IPS DF 6.9 (cell line): ENCODE measurements around the gene KHDC4.

Experiments
- DNase-seq: peaks from one replicate; pipeline ENCODE4 v3.0.0-alpha.2; 2013; ENCODE audit warnings: low read depth, low spot score
- H3K27ac ChIP-seq: one replicate; pipeline ENCODE4 v1.5.1; 2013; ENCODE audit warnings: low read length, control low read depth
- H3K27me3 ChIP-seq: 2 replicates; pipeline ENCODE4 v1.6.1; 2013; ENCODE audit warnings: mild to moderate bottlenecking, low read length; ENCODE audit not compliant: control insufficient read depth, insufficient read depth
- H3K36me3 ChIP-seq: 2 replicates; pipeline ENCODE4 v1.6.1; 2013; ENCODE audit warnings: low read length; ENCODE audit not compliant: control insufficient read depth, insufficient read depth
- H3K4me1 ChIP-seq: 2 replicates; pipeline ENCODE4 v1.6.1; 2013; ENCODE audit warnings: low read length; ENCODE audit not compliant: control insufficient read depth, insufficient read depth
- H3K4me3 ChIP-seq: 2 replicates; pipeline ENCODE4 v1.5.1; 2013; ENCODE audit warnings: mild to moderate bottlenecking, low read length
- H3K9me3 ChIP-seq: 2 replicates; pipeline ENCODE4 v1.6.1; 2013; ENCODE audit warnings: low read length, inconsistent platforms; ENCODE audit not compliant: control insufficient read depth, insufficient read depth
- WGBS: extraction: QIAGEN DNeasy Blood & Tissue Kit; methylation state at CpG from one replicate; pipeline ENCODE4 v1.1.7; 2013; ENCODE audit warnings: mixed read lengths, missing lambda C conversion rate; ENCODE audit not compliant: insufficient read length, insufficient coverage; 5-methylcytosine and 5-hydroxymethylcytosine counted together

KHDC4 gene

DNA sequence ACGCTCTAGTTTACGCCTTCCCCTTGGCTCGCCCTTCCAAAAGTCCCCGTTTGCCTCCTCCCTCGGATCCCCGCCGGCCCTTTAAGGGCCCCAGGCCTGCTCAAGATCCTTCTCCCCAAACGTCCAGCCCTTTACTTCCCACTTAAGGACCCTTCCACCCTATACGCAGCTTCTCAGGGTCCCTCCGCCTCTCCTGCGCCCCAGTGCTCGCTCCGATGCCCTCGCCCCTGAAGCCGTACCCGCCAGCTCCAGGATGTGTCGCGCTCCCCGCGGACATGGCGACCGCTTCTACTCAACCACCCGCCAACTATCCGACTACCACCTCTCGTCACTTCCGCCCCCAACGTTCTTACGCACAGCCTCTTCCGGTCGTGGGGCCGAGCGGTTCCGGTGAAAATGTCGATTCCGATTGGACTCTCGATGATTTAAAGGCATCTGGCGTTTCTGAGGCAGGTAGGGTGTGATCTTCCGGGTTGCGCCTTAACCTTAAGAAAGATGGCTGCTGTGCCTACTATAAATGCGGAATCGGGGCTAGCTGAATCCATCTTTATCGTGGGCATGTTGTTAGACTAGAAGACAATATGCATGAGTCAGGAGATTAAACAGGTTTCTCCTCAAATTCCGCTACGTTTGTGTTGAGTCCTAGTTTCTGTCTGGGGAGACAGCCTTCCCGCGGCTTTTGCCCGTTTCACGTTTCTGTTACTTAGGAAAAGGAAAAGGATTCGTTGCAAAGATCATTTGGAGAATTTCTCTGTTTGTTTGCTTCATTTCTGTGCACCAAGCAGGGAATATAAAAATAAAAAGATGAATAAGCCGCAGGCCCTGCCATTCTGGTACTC lies at the start of gene KHDC4:
Gene KHDC4 (minus strand): TSS at position 317 of the 839 bp plus-strand sequence. CDS start 40 bp downstream, at position 277.
- H3K27me3 ChIP-seq = no peaks in the 10 kb centered on the region
- H3K4me3 ChIP-seq = peak within 1 kb of the TSS; percentile 95
- no peaks in the 10 kb centered on the region for H3K9me3 ChIP-seq
- WGBS = 100% methylated on average over 1 of the region's 50 CpGs
- peaks cover 5% of the 10 kb centered on the region; the same call in 1 of the 2 replicates for H3K36me3 ChIP-seq
- H3K4me1 ChIP-seq = no peaks in the 10 kb centered on the region
- H3K27ac ChIP-seq = no peak within 1 kb of the TSS
- DNase-seq = peak; percentile 100

DNA sequence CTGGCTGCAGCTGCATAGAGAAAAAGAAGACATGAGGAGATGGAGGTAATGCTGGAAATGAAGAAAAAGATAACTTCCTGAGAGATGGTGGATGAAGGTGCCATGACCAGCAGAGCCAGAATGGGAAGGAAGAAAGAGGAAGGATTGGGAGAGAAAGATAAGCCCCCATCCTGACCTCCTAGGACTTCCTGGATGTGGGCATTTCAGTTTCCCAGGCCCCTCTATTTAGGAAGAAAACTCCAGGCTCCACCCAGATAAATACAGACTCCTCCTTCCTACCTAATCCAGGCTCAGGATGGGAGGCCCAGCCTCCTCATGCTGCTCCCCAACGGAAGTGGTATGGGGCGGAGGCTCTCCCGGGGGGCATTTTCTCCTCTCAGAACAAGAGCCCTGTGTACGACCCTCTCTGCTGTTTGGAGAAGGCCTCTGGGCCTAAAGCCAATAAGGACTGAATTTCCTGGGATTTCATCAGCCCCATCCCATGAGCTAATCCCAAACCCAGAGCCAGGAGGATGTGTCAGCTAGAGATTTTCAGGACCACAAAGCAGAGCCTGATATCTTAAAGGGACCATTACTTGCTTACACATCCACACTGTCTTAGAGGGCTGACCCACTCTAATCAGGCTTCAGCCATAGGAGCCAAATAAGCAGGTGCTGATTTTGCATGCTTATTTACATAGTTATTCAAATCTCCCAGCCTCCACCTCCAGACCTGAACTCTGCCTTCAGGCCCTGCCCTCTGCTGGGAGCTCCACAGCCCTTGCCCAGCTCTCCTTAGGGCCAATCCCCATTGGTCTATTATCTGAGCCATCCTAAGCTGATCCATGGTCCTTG lies 49.2 kb upstream of the KHDC4 start:
- Histone ChIP-seq H3K36me3 (no peaks in the 10 kb centered on the region), H3K27me3 (no peaks in the 10 kb centered on the region), H3K4me3 (no peak overlapping the region), H3K4me1 (peaks cover 4% of the 10 kb centered on the region; the same call in 1 of the 2 replicates), H3K27ac (no peak overlapping the region), H3K9me3 (no peaks in the 10 kb centered on the region)
- DNase-seq = no peak
- no CpG with 5 or more reads among the region's 4 CpGs for WGBS

DNA sequence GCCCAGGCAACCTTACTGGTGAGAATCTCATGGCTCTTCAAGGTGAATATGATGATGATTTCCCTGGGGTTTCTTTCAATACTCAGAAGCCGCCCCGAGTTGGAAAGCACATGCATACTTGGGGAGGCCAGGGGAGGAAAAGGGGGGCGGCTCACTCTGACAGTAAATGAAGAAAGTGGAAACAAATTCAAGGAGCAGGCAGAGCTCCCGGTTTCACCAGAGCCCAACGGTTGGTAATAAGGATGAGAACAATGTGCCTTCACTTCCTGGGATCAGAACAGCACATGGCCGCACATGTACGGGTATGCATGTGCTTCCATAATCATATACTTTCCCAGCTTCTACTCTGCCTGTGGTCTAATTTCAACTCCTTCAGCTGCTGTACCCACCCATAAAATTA lies 47.9 kb upstream of the KHDC4 start:
- whole genome bisulfite sequencing = no CpG with 5 or more reads among the region's 7 CpGs
- no peaks in the 10 kb centered on the region for H3K27me3 ChIP-seq
- H3K4me3 ChIP-seq = no peak overlapping the region
- H3K27ac ChIP-seq = no peak overlapping the region
- H3K36me3 ChIP-seq = no peaks in the 10 kb centered on the region
- H3K9me3 ChIP-seq = no peaks in the 10 kb centered on the region
- peaks cover 4% of the 10 kb centered on the region; the same call in 1 of the 2 replicates for H3K4me1 ChIP-seq
- no peak for DNase-seq

DNA sequence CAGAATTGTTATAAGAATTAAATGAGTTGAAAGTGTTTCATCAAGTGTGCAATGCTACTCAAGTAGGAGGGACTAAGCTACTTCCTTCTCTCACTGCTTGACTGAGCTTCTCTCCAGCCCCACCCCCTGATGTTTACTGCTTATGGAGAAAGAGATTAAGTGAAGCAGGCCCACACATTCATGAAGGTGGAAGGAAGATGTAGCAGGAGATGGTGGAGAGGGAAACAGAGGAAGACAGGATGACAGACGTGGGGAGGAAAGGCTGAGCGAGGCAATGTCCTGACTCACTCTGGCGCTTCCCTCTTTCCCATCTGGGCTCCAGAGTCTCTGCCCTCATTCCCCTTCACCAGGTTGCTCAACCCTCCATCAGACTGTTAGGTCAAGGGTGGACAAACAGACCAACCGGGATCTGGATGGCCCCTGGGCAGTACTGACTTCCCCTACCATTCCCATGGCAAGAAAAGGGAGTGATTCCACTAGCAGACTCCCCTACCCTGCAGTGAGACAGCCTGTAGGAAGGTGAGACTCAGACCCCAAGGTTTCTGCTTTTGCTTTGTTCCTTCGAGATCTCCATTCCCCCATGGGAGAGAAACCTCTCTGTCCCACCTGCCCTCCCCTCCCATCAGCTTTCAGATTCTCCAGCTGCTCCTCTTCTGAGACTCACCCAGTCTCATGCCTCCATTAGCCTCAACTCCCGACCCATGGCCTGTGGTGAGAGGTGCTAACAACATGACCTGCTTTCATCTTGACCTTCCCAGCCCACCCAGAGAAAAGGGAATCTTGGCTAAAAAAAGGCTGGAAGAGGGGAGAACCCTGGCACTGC lies 47.3 kb upstream of the KHDC4 start:
- H3K4me1 ChIP-seq = peaks cover 7% of the 10 kb centered on the region
- no peaks in the 10 kb centered on the region for H3K9me3 ChIP-seq
- no peaks in the 10 kb centered on the region for H3K27me3 ChIP-seq
- no peak overlapping the region for H3K4me3 ChIP-seq
- DNase-seq = no peak
- no CpG with 5 or more reads among the region's 6 CpGs for WGBS
- H3K27ac ChIP-seq = no peak overlapping the region
- no peaks in the 10 kb centered on the region for H3K36me3 ChIP-seq

DNA sequence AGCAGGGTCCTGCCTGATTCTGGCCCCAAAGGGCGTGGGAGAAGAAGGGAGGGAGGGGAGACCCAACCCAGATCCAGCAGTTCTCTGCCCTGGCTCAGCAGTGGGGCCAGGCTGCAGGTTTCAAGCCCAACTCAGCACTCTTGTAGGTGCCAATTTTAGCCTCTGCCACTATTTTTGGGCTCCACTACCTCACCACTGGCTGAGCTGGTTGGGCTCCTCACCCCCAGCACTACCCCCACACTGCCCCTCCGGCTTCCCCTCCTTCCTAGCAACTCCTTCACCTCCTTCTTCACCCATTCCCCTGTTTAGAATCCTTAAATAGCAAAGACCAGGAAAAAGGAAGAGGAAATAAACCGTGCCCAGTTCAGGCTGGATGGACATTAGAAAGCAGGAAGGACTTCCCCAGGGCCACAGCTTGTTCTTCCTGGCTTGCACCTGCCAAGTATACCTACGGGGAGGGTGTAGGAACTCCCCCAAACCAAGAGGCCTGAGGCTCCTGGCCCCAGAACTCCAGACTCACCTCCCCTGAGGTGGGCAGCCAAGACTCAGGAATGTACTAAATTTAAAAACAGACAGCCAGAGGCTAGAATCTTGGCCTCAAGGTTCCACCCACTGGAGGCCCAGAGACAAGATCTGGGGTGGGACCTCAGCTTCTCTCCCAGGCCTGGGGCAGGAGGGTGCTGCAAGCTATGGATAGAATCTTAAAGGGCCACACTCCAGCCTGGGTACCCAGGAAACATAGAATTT lies 45.6 kb upstream of the KHDC4 start:
- H3K4me3 ChIP-seq = no peak overlapping the region
- H3K36me3 ChIP-seq = no peaks in the 10 kb centered on the region
- DNase-seq = no peak
- peaks cover 15% of the 10 kb centered on the region for H3K4me1 ChIP-seq
- no peak overlapping the region for H3K27ac ChIP-seq
- H3K27me3 ChIP-seq = no peaks in the 10 kb centered on the region
- no peaks in the 10 kb centered on the region for H3K9me3 ChIP-seq
- no CpG with 5 or more reads among the region's 4 CpGs for WGBS

DNA sequence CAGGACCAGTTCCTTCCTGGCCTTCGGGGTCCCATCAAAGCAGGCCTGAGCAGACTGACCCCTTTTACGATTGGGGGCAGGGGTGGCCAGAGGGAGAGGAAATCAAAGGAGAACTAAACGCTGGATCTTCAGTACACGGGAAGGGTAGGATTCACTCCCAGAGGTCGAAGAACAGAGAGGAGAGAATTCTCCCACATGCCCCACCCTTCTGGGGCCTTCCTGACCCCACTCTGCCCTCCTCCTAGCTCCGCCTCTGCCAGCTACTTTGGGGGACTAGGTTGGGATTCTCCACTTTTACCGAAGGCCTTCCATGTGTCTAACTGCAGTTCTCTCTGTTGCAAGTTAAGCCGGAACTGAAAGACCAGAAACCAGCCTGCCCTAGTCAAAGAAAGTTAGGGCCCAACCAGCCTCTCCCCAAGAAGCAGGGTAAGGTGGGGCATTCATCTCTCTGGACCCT lies 44.8 kb upstream of the KHDC4 start:
- Histone ChIP-seq H3K4me1 (peaks cover 19% of the 10 kb centered on the region), H3K36me3 (no peaks in the 10 kb centered on the region), H3K9me3 (no peaks in the 10 kb centered on the region), H3K4me3 (peak overlapping the region; percentile 83; the same call in 1 of the 2 replicates), H3K27ac (no peak overlapping the region), H3K27me3 (no peaks in the 10 kb centered on the region)
- no CpG with 5 or more reads among the region's 8 CpGs for WGBS
- no peak for DNase-seq

DNA sequence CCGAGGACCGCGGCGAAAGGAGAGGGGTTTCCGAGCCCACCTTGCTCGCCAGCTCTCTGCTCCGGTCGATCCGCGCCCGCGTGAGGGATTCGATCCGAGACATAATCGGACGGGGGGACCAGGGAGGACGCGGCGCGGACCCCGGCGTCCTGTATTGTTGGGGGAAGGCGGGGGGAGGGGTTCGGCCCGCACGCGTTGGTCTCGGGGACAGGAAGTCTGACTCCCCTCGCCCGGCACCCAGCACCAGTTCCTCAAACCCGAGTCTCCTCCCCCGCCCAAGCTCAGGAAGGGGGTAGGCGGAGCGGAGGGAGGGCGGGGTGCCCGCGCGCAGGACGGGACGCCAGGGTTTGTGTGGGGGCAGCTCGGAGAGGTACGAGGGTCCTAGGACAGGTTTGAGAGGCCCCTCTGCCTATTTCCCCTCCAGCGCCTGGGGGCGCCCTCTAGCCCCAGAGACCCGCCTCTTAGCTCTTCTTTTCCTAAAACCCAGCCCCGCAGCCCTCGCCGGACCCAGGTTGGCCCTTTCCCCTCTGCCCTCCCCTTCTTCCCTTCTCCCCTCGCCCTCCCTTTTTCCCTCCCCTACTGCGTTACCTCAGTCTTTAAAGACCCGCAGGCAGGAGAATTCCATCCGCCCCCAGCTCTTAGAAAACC lies 44.2 kb upstream of the KHDC4 start, which contains the start of gene ARHGEF2:
Gene ARHGEF2 (minus strand): TSS at position 223 of the 648 bp plus-strand sequence. CDS start 120 bp downstream, at position 103.
- peak; percentile 77 for DNase-seq
- Histone ChIP-seq H3K27me3 (no peaks in the 10 kb centered on the region), H3K4me3 (peak within 1 kb of the TSS; percentile 83), H3K36me3 (no peaks in the 10 kb centered on the region), H3K4me1 (peaks cover 16% of the 10 kb centered on the region), H3K27ac (no peak within 1 kb of the TSS), H3K9me3 (no peaks in the 10 kb centered on the region)
- WGBS = no CpG with 5 or more reads among the region's 52 CpGs

DNA sequence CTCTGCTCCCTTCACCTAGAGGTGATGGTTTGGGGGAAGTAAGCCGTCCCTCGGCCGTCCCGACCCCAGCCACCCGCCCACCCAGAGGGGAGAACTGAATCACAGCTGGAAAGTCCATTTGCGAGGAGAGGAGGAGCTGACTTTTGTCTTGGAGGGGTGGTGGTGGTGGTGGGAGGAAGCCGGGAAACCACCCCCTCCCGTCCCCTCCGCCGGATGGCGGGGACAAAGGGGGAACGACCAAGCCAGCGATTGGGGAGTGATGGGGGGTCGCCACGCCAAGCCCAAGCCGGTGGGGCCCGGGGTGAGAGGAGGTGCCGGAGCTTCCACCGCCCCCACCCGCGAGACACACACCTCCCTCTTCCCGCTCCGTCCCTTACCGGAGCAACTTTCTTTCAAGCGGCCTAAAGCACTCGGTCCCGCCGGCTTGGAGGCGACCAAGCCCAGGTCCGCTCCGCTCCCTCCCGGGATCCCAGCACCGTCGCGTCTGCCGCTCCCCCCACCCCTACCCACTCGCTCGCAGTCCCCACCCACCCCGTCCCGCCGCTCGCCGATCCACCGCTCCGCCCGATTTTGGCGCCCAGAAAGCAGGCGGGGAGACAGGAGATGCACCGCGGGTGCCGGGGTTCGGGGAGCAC lies 43.6 kb upstream of the KHDC4 start:
- H3K36me3 ChIP-seq = no peaks in the 10 kb centered on the region
- peak overlapping the region; percentile 83 for H3K4me3 ChIP-seq
- no peaks in the 10 kb centered on the region for H3K27me3 ChIP-seq
- peaks cover 16% of the 10 kb centered on the region for H3K4me1 ChIP-seq
- H3K9me3 ChIP-seq = no peaks in the 10 kb centered on the region
- DNase-seq = no peak
- no CpG with 5 or more reads among the region's 52 CpGs for WGBS
- H3K27ac ChIP-seq = no peak overlapping the region
